Activated CD8-positive, alpha-beta memory T cell treated with anti-CD3 and anti-CD28 coated beads, Interleukin-2, amount 50 U/mL, for 24 hours (primary cell): Measurements from ENCODE around the gene GTF2F2.
A peak's percentile ranks its signal among the peaks of the same experiment; 100 is the strongest.
"Not testable (repeated sequence)": the region's sequence is repeated elsewhere in the genome, so short reads cannot be mapped to it uniquely, and the experiment has no call there.

Experiments used
- DNase-seq: peaks from one replicate; pipeline ENCODE4 v3.0.0-alpha.2; 2020; ENCODE audit errors: extremely low read depth

GTF2F2 gene

GRCh38 chr13:45254396-45254795, 134.1 kb downstream of the GTF2F2 start:
- no peak for DNase-seq

GRCh38 chr13:45255247-45255987, 135.1 kb downstream of the GTF2F2 start:
- no peak for DNase-seq

DNA sequence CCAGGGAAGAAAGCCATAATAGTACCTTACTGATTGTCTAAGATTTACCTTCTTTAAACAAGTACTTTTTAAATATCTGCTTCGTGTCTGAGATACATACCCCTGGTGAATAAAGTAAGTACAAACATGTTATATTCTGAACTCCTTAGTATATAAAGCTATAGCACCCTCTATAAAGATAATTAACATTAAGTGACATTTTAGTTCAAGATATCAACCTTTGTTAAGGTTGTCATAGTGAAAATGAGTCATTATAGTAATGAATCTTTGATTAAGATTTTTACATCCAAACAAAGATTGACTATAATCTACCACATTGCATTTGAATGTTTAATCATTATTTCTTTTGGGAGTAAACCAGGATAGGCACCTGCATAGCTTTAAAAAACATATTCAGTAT, 135.9 kb downstream of the GTF2F2 start:
- DNase-seq: no peak

GRCh38 chr13:45257638-45258333, 137.5 kb downstream of the GTF2F2 start:
- DNase-seq: no peak

DNA sequence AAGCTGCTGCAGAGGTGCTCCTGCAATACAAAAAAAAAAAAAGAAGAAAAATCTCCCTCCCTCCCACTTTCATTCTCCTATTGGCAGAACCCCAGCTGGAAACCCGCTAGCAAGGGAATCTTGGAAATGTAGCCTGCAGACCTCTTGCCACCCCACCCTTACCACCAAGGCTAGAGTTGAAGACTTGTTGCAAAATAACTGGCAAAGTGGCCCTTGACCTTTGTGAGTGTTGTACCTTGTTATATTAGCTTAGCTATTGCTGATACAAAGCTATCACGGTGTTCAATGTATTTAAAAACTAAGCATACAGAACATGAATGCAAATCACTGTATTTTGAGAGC, 138.0 kb downstream of the GTF2F2 start:
- DNase-seq: no peak

- no peak for DNase-seq
Observed at GRCh38 chr13:45267215-45267614, 146.9 kb downstream of the GTF2F2 start.

DNA sequence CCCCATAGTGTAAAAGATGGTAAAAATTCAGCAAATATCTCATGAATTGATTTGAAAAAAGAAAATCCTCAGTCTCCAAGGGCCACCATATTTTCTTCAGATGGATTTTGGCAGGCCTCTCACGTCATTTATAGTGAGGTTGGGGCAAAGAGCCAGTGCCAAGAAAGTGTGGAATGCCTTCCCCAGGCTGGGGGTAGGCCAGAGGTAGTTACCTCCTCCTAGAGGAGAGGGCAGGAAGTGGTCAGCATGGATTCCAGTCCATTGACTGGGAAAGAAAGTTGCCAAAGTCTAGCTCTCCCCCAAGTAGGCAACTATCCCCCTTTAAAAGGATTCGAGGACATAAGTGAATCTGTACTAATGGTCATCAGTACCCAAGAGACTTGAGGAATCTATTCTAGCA, 148.9 kb downstream of the GTF2F2 start:
- DNase-seq: no peak

GRCh38 chr13:45276913-45277312, 156.6 kb downstream of the GTF2F2 start:
- DNase-seq: no peak

GRCh38 chr13:45278096-45278645, 157.9 kb downstream of the GTF2F2 start:
- DNase-seq: no peak

DNA sequence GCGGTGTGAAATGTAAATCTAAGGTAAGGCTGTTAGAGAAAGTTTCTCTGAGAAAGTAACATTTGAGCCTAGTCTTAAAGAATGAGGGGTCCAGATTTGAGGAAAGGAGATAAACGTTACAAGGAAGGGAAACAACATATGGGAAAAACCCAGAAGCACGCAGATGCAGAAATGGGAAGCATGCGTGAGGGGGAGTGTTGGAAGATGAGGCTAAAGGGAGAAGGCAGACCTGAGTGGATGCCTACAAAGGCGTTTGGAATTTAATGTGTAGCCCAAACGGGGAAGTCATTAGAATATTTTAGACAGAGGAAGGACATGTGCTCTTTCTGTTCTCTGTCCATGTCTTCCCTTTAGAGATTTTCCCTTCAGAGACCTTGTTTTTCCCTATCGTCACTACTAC, 159.7 kb downstream of the GTF2F2 start:
- DNase-seq: no peak

GRCh38 chr13:45280751-45281634, 160.7 kb downstream of the GTF2F2 start:
- DNase-seq: peak; percentile 18

DNA sequence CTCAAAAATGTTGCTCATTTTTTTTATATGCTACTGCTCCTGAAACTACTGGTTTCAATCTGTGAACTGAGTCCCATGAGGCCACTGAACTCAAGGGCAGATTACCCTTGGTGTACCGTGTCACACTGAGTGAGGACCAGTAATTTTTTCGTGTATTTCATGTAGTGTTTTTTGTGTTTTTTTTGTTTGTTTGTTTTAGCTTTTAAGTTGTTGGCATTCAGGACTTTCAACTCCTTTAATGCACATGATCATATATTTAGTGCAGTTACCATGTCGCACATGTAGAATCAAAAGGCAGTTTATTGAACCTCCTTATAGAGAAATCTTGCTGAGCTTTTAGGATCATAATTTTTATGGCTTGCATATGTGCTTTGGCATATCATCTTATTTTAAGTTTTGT, 162.7 kb downstream of the GTF2F2 start:
- DNase-seq: no peak

DNA sequence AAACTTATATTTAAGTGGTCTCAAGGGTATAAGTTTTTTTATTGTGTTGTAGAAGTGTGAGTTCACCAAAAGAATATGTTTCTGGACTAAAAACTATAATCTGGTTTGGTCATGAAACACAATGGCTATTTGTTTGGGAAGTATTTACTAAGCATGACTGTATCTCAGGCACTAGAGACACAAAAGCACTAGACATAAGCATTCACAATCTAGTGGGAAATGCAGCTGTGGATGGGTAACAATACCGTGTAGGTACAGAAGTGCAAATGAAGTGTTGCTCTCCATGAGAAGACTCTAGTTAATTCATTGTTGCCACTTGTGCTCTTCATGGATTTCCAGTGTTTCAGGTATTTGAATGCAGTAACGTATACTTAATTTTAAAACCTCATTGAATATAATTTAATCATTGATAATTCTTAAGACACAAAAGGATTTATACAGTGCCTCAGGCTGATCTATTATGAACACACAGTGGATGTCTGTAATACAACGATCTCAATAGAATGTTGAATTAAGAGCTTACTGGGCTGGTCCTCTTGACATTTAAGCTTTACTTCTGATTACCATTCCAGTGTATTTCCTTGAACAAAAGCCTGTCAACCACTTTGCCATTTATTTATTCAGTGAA, 169.7 kb downstream of the GTF2F2 start:
- no peak for DNase-seq

DNA sequence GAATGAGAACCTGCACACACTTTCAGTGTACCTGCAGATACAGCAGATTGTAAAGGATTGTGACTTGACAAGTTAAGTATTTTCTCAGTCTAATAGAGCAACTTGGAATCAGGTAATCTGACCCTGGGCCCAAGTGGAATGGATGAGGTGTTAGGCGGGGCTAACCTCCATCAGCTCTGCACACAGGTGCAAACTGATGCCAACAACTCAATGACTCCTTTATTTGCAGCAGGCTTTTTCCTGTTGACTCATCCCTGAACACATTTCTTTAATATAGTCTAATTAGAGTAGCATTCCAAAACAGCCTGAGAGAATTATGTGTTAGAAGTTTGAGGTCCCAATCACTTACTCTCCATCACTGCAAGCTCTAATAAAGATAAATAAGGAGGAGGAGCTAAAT, 171.9 kb downstream of the GTF2F2 start:
- DNase-seq: no peak

DNA sequence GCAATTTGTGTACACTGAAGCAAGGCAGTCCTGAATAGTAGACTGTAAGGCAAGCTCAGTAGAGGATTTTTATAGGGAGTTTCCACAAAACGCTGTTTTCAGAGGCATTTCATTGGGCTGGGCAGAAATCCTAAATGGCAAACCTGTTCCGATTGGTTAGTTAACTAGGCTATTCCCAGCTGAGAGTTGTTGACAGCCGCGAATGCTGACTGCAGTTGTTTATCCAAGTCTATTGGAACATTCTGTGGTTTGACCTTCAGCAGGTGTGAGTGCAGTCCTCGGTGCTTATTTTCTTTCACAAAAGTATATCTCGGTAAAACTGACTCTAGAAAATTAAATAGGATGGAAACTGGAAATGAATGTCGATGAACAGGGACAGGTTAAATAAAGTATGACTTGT, 175.2 kb downstream of the GTF2F2 start:
- DNase-seq: no peak

DNA sequence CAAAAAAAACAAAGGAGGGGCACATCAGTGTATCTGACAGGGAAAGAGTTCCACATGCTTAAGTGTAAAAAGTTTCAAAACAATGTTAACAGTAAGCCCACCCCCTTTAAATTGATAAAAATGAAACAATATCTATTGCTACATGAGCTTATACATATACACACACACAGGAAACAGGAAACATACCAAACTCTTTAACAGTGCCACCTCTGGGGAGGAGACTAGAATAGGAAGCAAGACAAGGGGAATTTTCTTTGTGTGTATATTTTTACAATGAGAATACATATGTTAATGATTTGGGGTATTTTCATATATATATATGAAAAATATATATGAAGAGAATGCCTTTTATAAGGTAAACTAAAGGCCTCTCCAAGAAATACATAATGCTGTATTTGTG, 175.9 kb downstream of the GTF2F2 start:
- DNase-seq: no peak

DNA sequence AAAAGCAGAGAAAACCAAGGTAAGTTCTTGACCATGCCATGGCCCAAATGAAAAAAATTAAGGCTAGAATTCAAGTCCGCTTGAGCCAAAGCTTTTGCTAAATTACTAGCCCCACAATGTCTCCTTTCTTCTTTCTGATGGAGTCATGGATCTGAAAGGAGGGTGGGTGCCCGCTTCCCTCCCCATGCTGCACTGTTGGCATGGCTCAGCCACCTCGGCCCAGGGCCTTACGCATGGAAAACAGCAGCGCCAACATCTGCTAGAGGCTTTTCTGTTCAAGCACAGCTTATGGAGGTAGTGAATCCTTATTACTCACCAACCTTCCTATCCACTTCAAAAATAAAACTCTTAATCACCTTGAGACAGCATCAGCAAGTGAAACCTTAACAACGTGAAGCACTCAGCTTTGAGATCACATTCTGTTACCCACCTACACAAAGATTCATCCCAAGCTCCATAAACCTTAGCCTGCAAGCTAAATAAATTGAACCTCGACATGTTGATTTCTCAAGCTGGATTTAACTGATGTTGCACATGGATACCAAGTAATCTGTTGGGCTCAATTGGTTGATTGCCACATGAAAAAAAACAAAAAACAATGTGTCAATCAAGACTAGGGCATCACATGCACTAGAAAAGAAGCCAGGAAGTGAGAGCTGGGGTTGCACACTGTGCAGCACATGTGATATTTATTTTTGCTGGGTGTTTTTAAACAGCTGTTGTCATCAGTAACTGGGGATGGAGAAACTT, 177.3 kb downstream of the GTF2F2 start:
- no peak for DNase-seq

- no peak for DNase-seq
Observed at GRCh38 chr13:45298206-45298505, 177.8 kb downstream of the GTF2F2 start.

GRCh38 chr13:45298550-45298949, 178.2 kb downstream of the GTF2F2 start:
- not testable (repeated sequence) for DNase-seq

DNA sequence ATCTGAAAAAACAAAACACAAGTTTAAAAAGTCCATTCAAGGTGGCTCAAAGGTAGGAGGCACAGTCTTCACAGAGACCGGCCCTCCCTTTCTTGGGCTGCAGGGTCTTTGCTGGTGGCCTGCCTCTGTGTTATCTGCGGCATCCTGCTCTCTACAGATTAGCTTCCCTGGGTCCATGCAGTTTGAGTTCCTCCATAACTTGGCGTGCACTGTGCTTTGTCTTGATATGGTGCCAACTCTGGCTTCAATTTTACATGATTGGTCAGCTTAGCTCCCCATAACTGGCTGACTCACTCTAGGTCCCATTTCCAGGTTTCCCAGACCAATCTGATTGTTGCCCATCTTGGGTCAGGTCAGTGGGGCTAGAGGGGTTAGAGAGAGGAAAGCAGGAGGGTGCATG, 178.9 kb downstream of the GTF2F2 start:
- no peak for DNase-seq
